Stimulated activated CD4-positive, alpha-beta T cell treated with anti-CD3 and anti-CD28 coated beads, TNF-alpha, amount 100 ng/mL, for 4 hours (primary cell): ENCODE results near the gene JAG1.
A peak's percentile ranks its signal among the peaks of the same experiment; 100 is the strongest.

ENCODE experiments used
- DNase-seq, 3 experiments: peaks; one replicate each; pipeline ENCODE4 v3.0.0-alpha.2; 2020; ENCODE audit warnings: low read depth in 3 of 3

The JAG1 gene

GRCh38 chr20:10699941-10700340 is 26.1 kb upstream of the JAG1 start:
- DNase-seq = no peak

- DNase-seq = no peak
These were observed 25.7 kb upstream of the JAG1 start for GRCh38 chr20:10699489-10699888.

DNA sequence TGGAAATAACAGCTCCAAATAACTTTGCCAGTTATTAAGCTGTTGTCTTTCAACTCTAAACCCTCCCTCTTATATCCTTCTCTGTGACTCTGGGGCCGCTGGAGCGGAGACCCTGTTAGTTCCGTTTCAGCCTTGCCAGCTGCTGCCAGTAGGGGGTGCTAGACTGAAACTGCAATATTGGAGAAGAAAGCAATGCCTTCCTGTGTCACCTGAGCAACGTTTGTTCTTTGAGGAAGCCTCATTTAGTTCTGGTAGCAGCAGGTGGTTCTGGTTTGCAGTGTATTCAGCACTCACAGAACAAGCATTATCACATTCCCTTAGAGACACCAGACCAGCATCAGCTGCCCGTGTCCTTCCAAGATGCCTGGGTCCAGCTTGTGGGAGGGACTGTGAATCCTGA is 22.9 kb upstream of the JAG1 start:
- DNase-seq = no peak

GRCh38 chr20:10689385-10689784 is 15.6 kb upstream of the JAG1 start:
- no peak for DNase-seq

- no peak for DNase-seq
These were observed 14.1 kb upstream of the JAG1 start for GRCh38 chr20:10687895-10688294.

DNA sequence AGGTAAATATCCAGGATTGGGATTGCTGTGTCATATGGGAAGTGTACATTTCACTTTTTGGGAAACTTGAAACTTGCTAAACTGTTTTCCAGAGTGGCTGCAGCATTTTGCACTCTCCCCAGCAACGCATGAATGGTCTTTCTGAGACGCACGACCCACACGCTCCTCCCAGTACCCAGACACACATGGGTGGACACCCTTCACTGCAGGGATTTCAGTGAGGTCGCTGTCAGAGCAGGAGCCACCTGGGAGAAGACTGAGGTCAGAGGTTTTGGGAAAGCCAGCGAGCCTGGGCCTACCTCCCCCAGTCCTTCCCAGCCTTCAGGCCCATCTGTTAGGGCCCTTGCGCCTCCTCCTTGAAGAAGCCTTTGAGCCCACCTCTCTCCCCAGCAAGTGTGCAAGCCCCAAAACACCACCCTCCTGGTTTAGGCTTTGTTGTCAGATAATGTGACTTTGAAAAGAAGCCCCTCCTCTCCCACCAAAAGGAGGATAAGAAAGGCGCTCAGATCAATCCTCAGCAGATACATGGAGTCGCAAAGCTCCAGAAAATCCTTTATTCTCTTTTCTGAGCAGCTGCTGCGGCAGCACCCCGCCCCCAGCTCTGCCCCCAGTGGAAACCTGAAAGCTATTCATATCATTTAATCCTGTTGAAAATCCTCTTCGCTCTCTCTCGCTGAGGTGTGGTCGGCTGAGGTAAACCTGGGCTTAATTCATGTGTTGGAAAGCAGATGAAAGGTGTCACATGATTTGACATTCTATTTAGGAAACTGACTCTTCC is 12.7 kb upstream of the JAG1 start:
- no peak for DNase-seq

- DNase-seq = no peak
These were observed 9.7 kb upstream of the JAG1 start for GRCh38 chr20:10683537-10683936.

GRCh38 chr20:10682939-10683338 is 9.1 kb upstream of the JAG1 start:
- DNase-seq = no peak

- DNase-seq = no peak
These were observed 7.7 kb upstream of the JAG1 start for GRCh38 chr20:10681494-10681893.

- no peak for DNase-seq
These were observed 6.8 kb upstream of the JAG1 start for GRCh38 chr20:10680571-10680970.

- DNase-seq = no peak
These were observed 5.5 kb upstream of the JAG1 start for GRCh38 chr20:10679269-10679668.

DNA sequence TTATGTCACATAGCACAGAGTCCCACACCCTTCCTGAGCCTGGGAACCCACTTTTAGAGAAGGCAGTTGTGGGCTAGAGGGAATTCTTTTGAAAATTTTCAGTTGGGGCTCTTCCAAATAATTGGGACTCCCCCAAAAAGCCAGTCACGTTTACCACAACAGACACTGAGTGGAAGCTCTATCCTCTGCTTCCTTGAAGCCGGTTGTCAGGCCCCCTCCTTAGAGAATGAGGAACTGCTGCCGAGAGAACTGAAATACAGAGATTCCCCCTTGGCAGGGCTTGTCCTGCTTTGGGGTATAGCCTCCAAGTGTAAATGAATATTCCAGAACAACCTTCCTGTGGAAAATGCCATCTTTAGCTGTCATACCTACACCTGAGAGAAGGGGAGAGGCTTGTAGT is 2.7 kb upstream of the JAG1 start:
- no peak for DNase-seq

- DNase-seq = no peak
These were observed 1.6 kb upstream of the JAG1 start for GRCh38 chr20:10675450-10675848.

GRCh38 chr20:10674684-10675449 is 1.1 kb upstream of the JAG1 start:
- peak in 1 of 3 experiments; percentile 1 for DNase-seq

GRCh38 chr20:10673176-10673841 is 490 bp downstream of the JAG1 start:
- peak in 1 of 3 experiments; percentile 4 for DNase-seq

DNA sequence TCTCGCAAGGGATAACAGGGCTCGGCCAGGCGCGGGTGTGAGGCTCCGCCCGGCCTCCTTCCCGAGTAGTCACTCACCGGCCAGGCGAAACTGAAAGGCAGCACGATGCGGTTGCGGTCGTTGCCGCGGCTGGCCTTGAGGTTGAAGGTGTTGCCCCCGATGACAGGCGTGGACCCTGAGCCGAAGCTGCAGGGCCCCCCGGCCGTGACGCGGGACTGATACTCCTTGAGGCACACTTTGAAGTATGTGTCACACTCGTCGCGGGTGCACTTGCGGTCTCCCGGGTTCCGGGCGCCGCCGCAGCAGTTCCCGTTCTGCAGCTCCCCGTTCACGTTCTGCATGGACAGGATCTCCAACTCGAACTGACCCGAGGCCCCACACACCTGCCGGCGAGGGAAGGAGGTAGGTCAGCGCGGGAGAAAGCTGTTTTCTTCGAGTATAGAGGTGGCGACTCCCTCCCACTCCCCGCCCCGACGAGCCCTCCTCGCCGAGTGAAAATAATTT is 1.1 kb downstream of the JAG1 start:
- DNase-seq = peak in 1 of 3 experiments; percentile 2

- no peak for DNase-seq
These were observed 1.7 kb downstream of the JAG1 start for GRCh38 chr20:10671919-10672623.

DNA sequence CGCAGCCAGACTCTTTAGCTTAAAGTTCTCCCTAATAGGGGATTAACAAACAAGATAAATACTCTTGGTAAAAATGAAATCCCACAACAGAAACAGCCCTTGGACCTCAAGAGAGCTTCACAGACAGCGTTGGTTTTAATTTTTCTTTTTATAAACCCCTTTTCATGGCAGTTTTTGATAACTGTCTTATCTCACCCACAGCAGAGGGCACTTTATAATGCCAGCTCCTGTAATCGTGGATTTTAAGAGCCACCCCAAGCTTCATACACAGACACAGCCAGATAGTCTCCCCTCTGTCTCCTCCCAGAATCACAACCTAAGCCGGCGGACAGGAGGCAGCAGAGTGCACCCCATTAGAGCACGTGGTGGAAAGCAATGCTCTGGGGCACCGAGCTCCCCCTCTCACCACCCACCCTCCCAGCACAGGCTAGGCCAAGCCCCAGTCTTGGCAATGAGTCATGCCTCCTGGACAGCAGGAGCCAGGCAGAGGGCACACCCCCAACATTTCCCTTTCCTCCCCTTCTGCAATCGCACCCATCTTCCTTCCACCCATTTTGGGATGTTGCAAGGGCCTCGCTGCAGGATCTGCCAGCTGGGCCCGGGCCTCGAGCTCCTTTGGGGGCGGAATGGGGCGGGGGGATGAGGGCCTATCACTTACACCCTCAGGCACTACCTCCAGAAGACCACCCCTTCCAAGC is 2.4 kb downstream of the JAG1 start:
- no peak for DNase-seq

DNA sequence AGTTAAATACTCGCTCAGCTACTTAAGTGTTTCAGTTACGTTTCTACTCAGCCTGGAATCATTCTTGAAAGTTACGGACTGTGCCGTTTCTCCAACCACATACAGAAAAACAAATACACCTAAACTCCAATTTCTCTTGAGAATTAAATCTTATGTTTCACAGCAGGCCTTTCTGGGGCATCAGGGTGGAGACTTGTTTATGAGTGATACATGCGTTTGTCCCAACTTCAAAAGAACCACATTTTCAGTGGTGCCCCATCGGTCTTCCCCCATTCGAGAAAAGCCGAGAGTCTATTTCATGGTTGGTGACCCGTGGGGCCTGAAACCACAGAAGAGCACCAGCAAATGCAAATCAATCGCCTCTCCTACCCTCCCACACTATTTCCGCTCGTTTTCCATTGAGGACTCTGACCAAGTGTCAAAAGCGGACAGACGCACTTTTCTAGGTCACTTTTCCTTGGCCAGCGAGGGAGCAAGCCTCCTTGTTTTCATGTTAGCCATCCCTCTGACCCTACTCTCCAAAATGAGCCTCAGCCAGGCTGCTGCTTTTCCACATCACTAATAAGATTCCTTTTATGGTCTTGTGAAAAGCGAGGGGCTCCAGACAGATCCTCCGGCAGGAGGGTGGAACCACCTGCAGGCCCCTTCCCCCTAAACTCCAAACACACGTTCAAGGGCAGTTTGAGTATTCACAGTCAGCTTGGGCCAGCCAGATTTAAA is 3.1 kb downstream of the JAG1 start:
- DNase-seq = no peak

DNA sequence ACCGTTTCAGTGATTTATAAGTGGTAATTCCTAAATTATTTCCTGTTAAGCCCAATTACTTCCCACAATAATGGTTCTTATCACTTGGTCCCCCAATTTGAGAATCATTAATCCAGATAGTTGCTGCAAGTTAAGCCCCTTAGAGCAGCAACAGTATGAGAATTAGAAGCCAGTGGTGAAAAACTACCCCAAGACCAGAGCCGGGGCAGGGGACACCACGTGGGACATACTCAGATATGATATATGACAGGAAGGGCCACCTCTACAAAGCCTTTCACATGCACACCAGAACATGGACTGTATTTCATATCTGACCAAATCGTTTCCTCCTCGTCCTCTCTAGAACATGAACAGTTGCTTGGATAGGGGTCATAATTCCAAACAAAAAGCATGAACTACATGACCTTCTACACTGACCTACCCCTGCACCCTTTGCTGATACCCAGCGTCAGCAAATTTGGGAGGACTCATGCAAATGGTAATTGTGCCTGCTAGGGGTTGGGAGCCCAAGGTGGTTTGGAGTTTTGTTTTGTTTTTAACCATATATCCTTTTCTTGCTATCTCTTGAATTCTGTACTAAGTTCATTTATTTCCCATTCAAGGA is 3.9 kb downstream of the JAG1 start:
- no peak for DNase-seq
